ENCODE results near the gene NAGLU. TPM values are rescaled to one million over a fixed set of nuclear protein-coding genes. Genes with fewer than 3 reads are reported as not detected.
A peak's percentile ranks its signal among the peaks of the same experiment; 100 is the strongest.

Gene NAGLU
- 51.1 TPM for total RNA-seq

DNA sequence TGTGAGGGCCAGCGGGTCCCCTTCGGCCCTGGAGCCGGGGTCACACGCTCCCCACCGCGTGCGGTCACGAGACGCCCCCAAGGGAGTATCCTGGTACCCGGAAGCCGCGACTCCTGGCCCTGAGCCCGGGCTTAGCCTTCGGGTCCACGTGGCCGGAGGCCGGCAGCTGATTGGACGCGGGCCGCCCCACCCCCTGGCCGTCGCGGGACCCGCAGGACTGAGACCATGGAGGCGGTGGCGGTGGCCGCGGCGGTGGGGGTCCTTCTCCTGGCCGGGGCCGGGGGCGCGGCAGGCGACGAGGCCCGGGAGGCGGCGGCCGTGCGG, at the start of gene NAGLU:
Gene NAGLU (plus strand): TSS at position 194 of the 324 bp plus-strand sequence. CDS start 32 bp downstream, at position 226.
- DNase-seq (ENCODE audit: low spot score): peak; percentile 97

DNA sequence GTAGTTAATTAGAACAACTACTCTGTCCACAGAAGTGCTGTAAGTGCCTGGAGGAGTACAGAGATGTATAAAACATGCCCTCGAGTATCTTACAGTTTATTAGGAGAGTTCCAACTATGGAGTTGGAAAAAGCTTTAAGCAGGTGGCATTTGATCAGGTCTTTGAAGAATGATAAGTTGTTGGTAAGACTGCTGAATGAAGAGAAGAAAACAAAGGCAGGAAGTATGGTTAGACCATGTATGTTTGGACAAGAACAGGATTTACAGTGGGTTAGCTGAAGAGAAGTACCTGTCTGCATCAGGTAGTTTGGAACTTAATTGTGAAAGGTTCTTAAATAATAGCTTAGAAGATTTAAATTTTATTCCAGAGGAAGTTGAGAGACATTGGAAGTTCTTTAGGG, 48.0 kb upstream of the NAGLU start:
- no peak for DNase-seq (ENCODE audit: low spot score)

DNA sequence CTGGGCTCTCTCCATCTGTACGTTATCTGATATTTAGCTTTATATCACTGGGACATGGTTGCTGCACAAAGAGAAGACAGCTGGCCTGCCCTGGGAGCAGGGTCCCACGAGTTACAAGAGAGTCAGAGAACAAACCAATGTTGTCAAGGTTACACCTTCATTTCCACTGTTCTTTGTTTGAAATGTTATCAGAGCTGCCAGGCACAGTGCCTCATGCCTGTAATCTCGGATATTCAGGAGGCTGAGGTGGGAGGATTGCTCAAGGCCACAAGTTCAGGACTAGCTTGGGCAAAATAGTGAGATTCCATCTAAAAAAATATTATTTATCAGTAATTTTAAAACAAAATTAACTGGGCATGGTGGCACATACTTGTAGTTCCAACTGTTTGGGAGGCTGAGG, 42.7 kb upstream of the NAGLU start:
- DNase-seq (ENCODE audit: low spot score): no peak

DNA sequence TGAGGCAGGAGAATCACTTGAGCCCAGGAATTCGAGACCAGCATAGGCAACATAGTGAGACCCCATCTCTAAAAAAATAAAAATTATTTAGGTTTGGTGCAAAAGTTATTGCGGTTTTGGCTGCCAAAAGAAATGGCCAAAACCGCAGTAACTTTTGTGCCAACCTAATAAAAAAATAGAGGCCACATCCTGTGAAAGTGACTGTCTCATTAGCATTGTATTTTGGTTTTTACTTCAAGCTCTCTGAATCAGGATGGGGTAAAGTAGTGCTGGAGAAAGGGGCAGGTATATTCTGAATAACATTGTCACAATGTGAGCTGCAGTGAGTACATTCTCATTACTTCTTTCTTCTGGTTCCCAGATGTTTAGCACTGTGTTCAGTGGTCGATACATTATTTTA, 41.4 kb upstream of the NAGLU start:
- no peak for DNase-seq (ENCODE audit: low spot score)

DNA sequence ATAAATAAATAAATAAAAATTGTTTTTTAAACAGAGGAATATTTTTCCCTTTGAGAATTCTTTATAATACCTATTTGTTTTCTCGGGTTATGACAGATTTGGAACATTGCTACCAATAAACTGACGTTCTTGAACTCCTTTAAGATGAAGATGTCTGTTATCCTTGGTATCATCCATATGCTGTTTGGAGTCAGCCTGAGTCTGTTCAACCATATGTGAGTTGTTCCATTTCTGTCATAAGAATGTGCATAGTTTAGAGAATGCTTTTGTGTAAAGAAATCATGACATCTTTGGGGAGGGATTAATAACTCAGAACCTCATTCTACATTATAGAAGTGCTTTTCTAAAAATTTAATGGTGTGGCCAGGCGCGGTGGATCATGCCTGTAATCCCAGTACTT, 37.2 kb upstream of the NAGLU start:
- no peak for DNase-seq (ENCODE audit: low spot score)

DNA sequence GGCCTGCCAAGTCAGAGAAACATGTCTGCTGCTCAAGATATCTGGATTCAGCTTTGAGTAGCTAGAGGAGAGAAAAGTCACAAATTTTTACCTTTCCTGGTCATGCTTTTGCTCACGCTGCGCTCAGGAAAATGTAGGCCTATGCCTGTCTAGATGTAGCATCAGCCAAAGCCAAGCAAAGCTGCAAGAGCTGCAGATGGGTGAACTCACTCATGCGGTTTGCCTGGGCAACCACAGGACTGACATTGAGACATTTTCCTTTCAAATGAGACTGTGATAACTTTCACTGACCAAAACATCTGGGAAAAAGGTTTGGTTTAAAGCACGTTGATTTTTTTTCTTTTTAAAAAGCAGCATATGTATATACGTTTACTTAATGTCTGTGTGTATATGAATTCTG, 34.0 kb upstream of the NAGLU start:
- no peak for DNase-seq (ENCODE audit: low spot score)

DNA sequence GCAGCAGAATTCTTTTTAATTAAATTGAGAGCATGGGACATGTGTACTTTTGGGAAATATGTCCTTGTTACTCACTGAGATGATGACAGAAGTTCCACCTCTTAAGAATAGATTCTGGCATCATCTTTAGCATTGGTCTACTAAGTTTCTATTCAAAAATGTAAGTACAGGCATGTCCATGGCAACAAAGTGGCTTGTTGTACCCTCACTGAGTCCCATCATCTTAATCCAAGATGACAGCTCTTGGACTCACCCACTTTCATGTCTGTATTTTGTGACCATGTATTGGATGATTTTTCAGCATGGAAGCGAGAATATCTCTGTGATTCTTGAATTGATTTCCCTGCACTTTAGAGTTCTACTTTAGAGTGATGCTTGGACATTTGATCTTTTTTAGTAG, 33.1 kb upstream of the NAGLU start:
- no peak for DNase-seq (ENCODE audit: low spot score)

DNA sequence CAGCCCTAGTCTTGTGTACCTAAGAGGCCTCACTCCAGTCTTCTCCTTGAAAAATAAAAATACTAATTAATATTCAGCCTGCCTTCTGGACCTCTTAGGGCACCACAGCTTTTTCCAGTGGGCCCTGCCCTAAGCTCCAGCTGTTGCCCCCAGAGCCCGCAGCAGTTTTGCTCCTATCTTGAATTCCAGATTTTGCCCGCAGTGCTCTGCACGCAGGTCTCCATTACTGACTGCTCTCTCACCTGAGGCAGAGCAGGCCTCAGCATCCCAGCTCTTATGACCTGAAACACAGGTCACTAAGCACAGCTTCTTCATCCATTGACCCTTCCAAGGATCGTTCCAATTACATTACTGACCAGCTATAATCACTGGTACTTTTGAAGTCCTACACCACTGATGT, 28.4 kb upstream of the NAGLU start:
- no peak for DNase-seq (ENCODE audit: low spot score)

DNA sequence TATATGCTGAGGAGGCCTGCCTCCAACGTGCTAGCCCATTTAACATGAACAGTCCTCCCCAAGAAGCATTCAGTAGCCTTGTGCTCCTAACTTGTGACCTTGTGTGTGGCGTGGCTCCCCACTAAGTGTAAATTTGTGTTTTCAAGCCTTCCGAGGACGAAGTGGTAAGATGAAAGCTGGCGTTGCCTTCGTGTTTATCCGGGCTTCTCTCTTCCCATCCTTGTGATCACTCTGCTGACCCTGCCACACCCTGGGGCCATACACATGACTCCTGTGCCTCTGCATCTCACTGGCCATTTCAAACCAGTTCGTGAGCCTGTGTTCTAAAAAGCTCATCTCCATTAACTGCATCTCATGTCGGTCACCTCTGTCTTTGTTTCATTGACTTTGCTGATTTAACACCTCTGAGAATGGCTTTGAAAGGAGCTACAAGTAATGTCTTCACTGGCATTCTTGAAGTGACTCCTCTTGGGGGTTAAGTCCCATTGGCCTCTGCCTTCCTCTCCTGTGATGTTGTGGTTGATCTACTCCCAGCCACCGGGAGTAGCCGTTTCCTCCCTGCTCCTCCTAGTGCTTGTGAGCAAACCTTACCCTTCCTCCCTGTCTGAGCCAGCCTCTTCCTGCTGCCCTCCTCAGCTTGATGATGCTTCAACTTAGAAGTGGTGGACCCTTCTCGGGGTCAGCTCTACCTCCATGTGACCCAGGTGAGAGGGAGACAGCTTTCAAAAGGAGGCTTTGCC, 27.4 kb upstream of the NAGLU start:
- DNase-seq (ENCODE audit: low spot score): no peak

DNA sequence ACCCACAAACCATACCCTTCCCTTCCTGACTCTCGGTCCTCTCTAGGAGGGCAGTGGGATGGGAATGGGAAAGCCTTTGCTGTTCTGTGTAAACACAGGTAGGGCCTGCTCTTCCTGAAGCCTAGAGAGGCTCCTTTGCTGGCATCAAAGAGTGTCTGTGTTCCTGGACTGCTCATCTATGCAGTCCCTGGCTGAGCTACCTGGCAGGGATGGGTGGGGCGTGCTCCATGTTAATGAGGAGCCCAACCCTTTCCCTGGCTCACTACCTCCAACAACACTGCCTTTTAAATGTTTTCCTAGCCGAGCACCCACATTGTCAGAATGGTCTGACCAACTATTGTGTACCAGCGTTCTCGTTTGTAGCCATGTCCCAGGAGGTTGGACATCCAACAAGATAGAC, 26.6 kb upstream of the NAGLU start:
- DNase-seq (ENCODE audit: low spot score): no peak

DNA sequence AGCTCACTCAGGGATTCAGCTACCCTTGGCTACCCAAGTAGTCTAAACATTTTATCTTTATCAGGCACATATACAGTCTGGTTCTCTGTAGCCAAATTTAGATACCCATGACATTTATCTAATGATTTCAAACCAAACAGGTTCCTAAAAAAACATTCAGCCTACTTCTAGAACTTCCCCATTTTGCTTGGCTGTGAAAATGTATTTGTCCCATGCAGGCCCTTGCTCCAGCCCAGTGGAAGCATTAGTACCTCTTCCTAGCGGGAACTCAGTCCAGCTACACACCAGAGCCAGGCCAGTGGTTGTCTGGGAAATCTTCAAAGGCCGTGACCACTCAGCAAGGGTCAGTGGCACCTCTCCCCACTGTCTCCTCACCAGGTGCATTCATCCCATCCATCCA, 26.2 kb upstream of the NAGLU start:
- no peak for DNase-seq (ENCODE audit: low spot score)

DNA sequence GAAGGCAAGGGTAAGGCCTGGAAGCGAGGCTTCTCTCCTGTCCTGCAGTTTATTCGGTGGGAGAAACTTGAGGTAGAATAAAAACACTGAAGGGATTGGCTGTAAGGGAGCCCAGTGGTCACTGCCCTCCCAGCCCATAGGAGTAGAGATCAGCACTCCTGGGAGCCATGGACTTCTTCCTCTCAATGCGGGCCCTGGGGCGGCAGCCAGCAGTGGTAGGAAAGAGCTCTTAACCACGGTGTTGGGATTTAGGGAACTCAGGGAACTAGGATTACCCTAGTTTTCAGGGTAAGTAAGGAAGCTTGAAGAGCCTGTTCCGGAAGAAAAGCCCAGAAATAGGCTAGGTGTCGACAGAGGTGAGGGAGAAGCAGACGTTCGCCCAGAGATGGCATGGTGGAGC, 23.8 kb upstream of the NAGLU start:
- no peak for DNase-seq (ENCODE audit: low spot score)

DNA sequence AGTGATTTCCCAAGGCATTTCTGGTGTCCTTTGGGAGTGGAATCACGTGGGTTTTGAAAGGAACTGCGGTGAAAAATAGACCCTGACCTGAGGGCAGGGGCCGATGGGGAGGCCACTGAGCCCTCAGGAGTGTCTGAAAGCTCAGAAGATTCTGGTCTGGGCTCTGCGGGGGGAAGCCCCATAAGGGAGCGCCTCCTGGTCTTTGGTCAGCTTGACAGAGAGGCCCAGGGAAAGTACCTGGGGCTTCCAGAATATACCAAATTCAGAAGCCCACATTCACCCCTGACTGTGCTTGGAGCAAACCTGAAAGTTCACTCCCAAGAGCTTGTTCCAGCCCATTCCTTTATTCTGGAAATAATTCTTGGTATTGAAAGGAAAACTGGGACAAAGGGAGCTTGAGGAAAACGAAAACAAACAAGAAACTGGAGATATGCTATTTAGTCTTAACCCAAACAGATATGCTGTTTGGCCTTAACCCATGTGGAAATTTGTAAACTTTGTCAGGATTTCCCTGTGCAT, 23.2 kb upstream of the NAGLU start:
- DNase-seq (ENCODE audit: low spot score): no peak

DNA sequence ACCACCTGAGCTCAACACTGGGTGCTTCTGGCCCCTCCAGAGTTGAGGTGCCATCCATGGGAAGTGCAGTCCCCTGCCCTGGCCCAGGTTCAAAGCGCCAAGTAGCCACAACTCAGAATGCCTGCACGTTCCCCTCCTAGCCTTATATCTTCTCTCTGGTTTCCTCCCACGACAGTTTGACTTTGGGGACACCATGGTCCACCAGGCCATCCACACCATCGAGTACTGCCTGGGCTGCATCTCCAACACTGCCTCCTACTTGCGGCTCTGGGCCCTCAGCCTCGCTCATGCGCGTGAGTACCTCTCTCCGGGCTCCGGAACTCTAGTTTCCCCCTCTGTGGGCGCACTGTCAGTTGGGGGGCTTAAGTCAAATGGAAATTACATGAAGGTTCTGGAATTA, 22.4 kb upstream of the NAGLU start:
- DNase-seq (ENCODE audit: low spot score): no peak

DNA sequence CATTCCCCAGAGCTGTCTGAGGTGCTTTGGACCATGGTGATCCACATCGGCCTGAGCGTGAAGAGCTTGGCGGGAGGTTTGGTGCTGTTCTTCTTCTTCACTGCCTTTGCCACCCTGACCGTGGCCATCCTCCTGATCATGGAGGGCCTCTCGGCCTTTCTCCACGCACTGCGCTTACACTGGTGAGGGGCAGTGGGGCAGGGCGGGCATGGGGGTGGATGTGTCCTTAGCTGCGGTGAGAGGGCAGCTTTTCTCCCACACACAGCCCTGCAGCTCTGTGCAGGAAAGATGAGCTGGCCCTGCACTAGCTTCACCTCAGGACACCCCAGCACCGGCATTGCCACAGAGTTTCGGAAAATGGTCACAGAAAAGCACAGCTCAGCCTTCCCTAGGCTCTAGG, 21.8 kb upstream of the NAGLU start:
- no peak for DNase-seq (ENCODE audit: low spot score)

DNA sequence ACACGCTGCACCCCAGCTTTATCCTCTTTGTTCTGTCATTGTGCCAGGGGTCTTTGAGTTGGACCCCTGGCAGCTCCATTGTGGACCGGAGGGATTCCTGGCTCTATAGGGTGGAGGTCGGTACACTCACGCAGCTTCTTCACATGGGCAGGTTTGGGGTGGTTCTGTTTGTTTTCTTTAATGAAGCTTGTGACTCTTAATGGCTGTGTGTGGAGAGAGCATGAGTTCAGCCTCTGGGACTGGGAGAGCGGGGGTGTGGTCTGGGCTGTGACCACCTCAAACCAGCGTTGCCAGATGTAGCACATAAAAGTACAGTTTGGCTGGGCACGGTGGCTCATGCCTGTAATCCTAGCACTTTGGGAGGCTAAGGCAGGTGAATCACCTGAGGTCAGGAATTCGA, 21.2 kb upstream of the NAGLU start:
- no peak for DNase-seq (ENCODE audit: low spot score)

DNA sequence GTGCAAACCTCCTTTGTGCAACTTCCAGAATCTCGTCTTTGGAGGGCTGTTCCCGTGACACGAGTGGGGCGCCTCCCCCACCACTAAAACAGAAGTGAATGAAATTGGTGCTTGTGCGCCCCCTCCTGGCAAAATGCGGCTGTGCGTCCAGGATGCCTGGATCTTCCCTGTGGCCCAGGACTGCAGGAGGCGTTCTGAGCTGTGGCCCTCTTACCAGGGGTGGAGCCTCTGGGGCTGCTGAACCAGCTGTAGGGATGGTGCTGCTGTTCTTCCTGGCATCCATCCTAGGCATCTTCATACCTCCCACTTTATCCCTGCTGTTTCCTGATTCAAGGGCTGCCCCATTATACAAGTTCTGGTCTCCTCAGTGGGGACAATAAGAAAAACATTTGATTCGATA, 18.5 kb upstream of the NAGLU start:
- DNase-seq (ENCODE audit: low spot score): peak; percentile 92

DNA sequence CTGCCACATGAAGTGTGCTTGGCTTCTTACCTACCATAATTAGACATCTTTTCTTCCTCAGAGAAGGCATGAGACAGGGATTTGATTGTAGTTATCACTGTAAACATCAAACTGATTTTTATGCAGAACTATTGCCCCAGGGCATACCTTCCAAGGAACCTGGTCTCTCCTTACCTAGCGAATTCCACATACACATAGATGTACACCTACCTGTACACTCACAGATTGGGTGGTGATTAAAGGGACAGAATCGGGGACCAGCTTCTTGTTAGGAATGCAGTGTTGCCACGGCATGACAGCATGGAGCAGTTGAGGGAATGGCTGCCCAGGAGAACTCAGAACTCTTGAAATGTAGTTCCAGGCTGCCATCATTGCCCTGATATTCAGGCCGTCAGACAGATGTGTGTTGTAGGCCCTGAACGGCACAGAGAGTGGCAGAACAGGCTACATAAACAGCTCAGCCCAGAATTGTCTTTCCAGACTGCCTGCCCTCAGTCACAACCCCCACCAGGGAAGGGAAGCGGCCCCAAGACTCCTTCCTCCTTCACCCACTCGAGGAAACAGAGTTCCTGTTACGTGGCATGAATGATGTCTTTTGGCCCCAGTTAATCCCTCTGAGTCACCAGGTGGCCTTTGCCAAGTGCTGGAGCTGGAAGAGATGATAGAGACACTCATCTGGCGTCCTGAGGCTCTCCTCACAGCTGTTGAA, 17.8 kb upstream of the NAGLU start:
- DNase-seq (ENCODE audit: low spot score): peak; percentile 86

DNA sequence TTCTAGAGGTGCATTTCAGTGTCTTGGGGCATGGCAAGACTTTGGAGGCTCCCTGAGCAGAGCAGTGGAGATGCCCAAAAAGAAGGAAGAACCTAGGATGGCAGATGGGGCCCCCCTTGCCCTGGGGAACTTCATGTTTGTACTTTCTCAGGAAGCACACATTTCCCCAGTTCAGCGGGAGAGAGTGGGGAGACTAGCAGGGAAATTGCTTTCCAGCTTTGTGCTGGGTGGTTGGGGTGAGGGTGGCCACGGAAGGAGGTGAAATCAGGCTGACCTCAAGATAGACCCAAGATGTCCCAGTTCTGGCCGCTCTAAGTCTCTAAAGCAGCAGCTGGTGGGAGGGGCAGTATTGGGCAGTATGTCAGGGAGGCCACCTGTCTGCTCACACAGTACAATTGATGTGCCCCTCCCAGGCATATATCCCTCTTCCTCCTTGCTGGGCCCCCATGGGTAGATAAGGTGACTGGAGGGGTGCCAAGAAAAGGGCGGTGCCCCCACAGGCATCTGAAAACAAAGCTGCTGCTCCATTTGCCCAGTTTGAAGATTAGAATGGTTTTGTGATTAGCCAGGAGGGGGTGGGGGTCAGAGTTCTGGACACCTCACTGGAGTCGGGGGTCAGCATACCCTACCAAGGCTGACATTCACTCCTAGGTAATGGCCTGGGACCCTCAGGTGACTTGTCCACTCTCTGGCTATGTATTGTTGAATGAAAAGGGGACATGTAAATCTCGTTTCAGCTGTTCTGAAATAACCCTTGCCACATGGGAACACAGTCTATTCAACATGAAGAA, 17.1 kb upstream of the NAGLU start:
- peak; percentile 81 for DNase-seq (ENCODE audit: low spot score)

DNA sequence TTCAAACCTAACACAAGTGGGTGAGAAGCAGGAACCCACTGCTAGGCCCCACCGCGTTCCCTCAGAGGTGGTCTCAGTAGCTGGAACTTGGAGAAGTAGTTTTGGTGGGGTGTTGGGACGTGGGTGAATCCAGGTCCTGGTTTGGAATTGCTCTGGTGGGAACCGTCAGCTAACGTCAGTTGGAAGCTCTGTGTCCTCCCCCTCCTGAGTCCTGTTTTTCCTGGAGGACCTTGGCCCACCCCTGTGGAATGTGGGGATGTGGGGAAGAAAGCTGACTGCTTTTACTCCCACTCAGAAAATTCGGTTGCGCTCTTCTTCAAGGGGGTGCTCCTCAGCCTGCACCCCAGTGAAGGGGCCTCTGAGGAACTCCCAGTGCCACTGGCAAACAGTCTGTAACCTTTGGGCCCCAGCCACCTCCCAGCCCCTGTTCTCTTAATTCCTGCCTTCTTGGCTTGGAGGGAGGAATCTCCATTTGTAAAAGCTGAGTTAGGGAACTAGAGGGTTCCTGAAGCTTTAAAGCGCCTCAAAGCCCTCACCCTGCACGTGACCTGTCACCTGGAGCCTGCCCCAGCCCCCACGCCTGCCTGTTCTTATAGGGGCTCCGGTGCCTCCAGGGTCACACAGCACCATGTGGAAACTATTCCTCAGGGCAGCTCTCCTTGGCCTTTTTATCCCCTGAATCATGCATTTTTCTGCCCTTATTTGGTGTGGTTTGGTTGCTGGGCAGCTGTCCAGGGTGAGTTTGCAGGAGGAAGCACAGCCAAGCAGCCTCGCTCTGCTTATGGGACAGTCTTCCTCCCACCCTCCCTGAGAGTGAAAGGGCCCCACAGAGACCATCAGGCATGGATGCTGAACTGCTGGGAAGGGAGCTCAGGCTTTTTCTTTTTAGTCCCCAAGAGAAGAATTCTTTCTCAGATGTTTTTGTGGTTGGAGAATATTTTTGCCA, 16.2 kb upstream of the NAGLU start:
- peak; percentile 90 for DNase-seq (ENCODE audit: low spot score)

DNA sequence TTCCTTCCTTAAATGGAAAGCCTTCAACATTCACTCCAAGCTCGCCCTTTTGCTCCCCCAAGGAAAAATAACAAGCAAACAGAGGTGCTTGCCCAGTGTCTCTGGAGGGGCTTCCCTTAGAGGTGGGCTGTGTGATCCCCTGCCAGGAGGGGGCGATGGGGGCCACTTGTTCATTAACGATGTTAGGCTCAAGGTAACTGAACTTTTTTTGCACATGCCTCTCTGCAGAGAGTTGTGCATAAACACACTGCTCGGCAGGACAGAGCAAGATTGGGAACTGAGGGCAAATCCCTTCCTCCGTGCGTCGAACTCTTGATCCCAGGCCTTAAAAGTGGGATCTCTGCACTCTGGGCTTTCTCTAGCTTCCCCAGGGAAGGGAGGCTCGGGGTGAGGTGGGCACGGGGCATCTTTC, 15.5 kb upstream of the NAGLU start:
- no peak for DNase-seq (ENCODE audit: low spot score)

DNA sequence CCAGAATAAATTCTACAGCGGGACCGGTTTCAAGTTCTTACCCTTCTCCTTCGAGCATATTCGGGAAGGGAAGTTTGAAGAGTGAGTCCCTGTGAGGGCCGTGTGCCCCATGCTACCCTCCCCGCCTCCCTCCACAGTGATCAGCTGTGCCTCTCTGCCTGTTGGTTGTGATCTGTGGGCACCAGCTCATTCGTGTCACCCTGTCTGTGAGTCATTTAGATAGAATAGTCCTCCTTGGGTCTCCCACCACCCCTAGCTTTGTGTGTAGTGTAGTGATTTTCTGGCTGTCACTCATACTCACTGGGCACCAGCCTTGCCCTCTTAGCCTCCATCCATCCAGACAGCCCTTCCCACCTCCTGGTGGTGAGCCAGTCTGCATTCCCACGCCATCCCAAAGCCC, 15.0 kb upstream of the NAGLU start:
- no peak for DNase-seq (ENCODE audit: low spot score)

All from mucosa of gallbladder (tissue), 1 donor.